T-helper 17 cell (primary cell): ENCODE data around the gene PI4K2B. TPM values are rescaled to one million over a fixed set of nuclear protein-coding genes. Genes with fewer than 3 reads are reported as not detected.
"Not testable (repeated sequence)": the region's sequence is repeated elsewhere in the genome, so short reads cannot be mapped to it uniquely, and the experiment has no call there.

Source experiments
- ATAC-seq: fragments of 150-1000 bp; cut with Tn5 transposase; 2 replicates; pipeline ENCODE4 v1.10.0; 2021; ENCODE audit warnings: mild to moderate bottlenecking, moderate library complexity
- DNase-seq, 3 donors: peaks; one replicate each; pipeline versions ENCODE4 v3.0.0 to v3.0.0-alpha.2; 2020 to 2021
- H3K9me3 ChIP-seq: one replicate; pipeline ENCODE4 v1.7.0; 2013; ENCODE audit warnings: low read length, mild to moderate bottlenecking; ENCODE audit not compliant: control insufficient read depth, poor library complexity, severe bottlenecking
- H3K27ac Mint-ChIP-seq: one replicate; pipeline ENCODE4 v1.8.0; 2022; ENCODE audit warnings: mild to moderate bottlenecking, moderate library complexity, mixed read lengths
- H3K27me3 Mint-ChIP-seq: one replicate; pipeline ENCODE4 v1.8.0; 2022; ENCODE audit warnings: mixed read lengths
- H3K36me3 Mint-ChIP-seq: one replicate; pipeline ENCODE4 v1.8.0; 2022; ENCODE audit warnings: low read depth, mixed read lengths
- H3K4me1 Mint-ChIP-seq: one replicate; pipeline ENCODE4 v1.8.0; 2022; ENCODE audit warnings: mild to moderate bottlenecking, mixed read lengths
- H3K4me3 Mint-ChIP-seq: one replicate; pipeline ENCODE4 v1.8.0; 2022; ENCODE audit warnings: mild to moderate bottlenecking, moderate library complexity, mixed read lengths
- total RNA-seq, 4 donors: library from RNA in 2 of 4; stranded (reverse) in 2 of 4; gene quantifications; one replicate each; pipeline ENCODE4 v1.2.3 and lab custom pipeline; 2022 to 2026

Gene PI4K2B
- 10 to 100 TPM; 12.6 to 12.8 TPM for total RNA-seq
- 42.3 to 54.8 reads per million in 2 donors for total RNA-seq (lab: John Stamatoyannopoulos, UW)

DNA sequence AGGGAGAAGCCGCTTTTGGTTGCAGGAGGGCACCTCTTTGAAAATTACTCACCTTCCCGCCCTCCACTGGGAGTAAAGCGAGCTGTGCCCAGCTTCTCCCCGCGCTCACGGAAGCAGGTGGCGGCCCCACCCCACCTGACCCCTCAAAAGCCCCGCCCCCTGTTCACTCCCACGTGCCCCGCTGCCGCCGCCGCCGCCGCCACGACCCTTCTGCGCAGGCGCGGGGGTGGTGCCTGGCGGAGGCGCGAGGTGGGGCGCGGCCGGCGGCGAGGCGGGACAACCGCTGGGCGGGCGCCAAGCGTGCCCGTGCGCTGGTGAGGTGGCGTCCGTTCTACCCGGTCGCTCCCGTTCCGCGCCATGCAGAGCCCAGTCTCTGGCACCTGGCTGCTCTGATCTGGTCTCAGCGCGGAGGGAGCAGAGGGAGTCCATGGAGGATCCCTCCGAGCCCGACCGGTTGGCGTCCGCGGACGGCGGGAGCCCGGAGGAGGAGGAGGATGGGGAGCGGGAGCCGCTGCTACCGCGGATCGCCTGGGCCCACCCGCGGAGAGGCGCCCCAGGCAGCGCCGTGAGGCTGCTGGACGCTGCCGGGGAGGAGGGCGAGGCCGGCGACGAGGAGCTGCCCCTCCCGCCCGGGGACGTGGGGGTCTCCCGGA is at the start of gene PI4K2B:
Gene PI4K2B (plus strand): TSS at position 297 of the 653 bp plus-strand sequence. CDS start 131 bp downstream, at position 428.
- Mint-ChIP-seq H3K27me3 (no peaks in the 10 kb centered on the region), H3K4me3 (peak within 1 kb of the TSS; percentile 96), H3K4me1 (peaks cover 23% of the 10 kb centered on the region), H3K27ac (peak within 1 kb of the TSS; percentile 98), H3K36me3 (no peaks in the 10 kb centered on the region)
- no peaks in the 10 kb centered on the region for H3K9me3 ChIP-seq
- ATAC-seq: peak; percentile 82
- DNase-seq: peak; percentile 95 to 97 (median 96)

DNA sequence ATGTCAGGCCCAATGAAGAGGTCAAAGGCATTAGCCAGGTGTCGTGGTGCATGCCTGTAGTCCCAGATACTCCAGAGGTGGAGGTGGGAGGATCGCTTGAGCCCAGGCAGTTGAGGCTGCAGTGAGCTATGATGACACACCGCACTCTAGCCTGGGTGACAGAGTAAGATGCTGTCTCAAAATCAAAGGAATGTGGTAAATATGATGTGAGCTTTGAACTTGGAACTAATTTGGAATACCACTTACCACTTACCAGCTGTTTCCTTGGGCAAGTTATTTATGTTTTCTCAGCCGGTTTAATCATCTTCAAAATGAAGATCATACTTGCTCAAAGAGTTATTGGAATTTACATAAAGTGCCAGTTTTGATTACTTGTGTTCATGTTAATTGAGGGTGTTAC is 49.8 kb upstream of the PI4K2B start:
- peaks cover 22% of the 10 kb centered on the region for H3K4me1 Mint-ChIP-seq
- H3K36me3 Mint-ChIP-seq: peaks cover 3% of the 10 kb centered on the region
- no peaks in the 10 kb centered on the region for H3K27me3 Mint-ChIP-seq
- DNase-seq (no peak), ATAC-seq (no peak)
- no peaks in the 10 kb centered on the region for H3K9me3 ChIP-seq
- no peak overlapping the region for H3K4me3 Mint-ChIP-seq
- peak overlapping the region; percentile 14 for H3K27ac Mint-ChIP-seq

DNA sequence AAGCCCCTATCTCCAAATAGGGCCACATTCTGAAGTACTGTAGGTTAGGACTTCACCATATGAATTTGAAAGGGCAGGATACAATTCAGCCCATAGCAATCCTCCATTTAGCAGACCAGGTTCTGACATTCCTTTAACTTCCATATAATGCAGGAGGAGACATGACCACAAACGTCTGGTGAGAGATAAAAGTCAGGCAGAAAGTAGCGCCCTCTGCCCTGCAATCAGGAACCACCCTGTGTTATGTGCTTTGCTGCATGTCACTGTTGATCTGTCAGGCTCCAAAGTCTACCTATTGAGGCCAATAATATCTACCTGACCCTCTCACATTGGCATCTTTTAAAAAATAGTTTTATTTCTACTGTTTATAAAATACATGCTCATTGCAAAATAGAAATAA is 43.4 kb upstream of the PI4K2B start:
- H3K4me1 Mint-ChIP-seq: peaks cover 10% of the 10 kb centered on the region
- no peak overlapping the region for H3K27ac Mint-ChIP-seq
- H3K9me3 ChIP-seq: no peaks in the 10 kb centered on the region
- H3K36me3 Mint-ChIP-seq: peaks cover 4% of the 10 kb centered on the region
- H3K4me3 Mint-ChIP-seq: no peak overlapping the region
- H3K27me3 Mint-ChIP-seq: no peaks in the 10 kb centered on the region
- no peak for DNase-seq
- ATAC-seq: no peak

DNA sequence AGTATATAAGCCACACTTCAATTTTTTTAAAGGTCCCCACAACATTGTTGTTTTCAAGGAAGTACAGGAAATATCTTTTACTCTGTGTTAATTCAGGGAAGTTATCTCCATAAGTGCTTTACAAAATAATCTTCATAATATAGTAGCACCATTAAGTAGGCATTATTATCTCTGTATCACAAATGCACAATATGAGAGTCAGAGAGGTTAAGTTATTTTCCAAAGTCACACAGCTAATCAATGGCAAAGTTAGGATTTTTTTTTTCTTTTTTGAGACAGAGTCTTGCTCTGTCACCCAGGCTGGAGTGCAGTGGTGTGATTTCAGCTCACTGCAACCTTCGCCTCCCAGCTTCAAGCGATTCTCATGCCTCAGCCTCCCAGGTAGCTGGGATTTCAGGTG is 35.1 kb upstream of the PI4K2B start:
- Mint-ChIP-seq H3K27me3 (no peaks in the 10 kb centered on the region), H3K36me3 (peaks cover 11% of the 10 kb centered on the region), H3K4me3 (no peak overlapping the region), H3K27ac (no peak overlapping the region), H3K4me1 (peaks cover 6% of the 10 kb centered on the region)
- DNase-seq: no peak
- H3K9me3 ChIP-seq: no peaks in the 10 kb centered on the region
- ATAC-seq: no peak

DNA sequence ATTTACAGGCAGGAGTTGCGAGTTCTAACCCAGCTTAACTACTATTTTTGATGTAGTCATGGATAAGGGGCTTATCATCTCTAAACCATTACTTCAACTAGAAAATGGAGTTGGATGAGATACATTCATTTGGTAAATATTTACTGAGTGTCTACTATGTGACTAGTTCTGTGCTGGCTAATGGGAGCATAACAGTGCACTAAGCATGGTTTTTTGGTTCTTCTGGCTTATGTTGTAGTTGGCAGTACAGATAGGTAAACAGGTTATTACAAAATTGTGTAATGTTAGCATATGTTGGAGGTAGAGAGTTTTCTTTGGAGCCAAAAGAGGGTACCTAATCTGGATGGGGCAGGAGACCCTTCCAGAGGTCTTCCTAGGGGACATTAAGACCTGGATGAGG is 25.8 kb upstream of the PI4K2B start:
- no peaks in the 10 kb centered on the region for H3K27me3 Mint-ChIP-seq
- no peaks in the 10 kb centered on the region for H3K36me3 Mint-ChIP-seq
- H3K27ac Mint-ChIP-seq: no peak overlapping the region
- no peak overlapping the region for H3K4me3 Mint-ChIP-seq
- no peaks in the 10 kb centered on the region for H3K9me3 ChIP-seq
- DNase-seq (no peak), ATAC-seq (no peak)
- H3K4me1 Mint-ChIP-seq: no peaks in the 10 kb centered on the region

DNA sequence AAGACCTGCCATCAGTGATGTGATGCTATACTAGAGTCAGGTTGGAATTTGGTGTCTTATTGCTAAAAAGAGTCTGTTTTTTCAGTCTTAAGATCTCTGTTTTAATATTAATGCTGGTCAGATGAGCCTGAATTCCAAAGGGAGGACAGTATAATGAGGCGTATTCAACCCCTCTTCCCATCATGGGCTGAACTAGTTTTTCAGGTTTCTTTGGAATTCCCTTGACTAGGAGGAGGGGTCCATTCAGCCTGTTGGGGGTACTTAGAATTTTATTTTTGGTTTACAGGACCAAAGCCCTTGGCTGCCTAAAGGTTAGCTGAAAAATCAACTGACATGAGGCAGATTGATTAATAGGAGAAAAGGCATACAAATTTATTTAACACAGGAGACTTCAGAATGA is 24.1 kb upstream of the PI4K2B start:
- no peaks in the 10 kb centered on the region for H3K9me3 ChIP-seq
- DNase-seq (no peak), ATAC-seq (no peak)
- no peaks in the 10 kb centered on the region for H3K4me1 Mint-ChIP-seq
- no peaks in the 10 kb centered on the region for H3K36me3 Mint-ChIP-seq
- H3K4me3 Mint-ChIP-seq: no peak overlapping the region
- no peaks in the 10 kb centered on the region for H3K27me3 Mint-ChIP-seq
- H3K27ac Mint-ChIP-seq: no peak overlapping the region

DNA sequence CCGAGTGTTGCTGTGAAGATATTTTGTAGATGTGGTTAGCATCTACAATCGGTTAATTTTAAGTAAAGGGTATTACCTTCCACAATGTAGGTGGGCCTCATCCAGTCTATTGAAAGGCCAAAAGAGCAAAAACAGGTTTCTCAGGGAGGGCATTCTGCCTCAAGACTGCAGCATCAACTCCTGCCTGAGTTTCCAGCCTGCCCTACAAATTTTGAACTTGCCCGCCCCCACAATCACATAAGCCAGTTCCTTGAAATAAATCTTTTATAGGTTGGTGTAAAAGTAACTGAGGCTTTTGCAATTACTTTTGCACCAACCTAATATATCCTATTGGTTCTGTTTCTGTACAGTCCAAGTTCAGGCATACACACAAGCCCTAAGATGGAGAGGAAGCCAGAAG is 22.1 kb upstream of the PI4K2B start:
- no peaks in the 10 kb centered on the region for H3K4me1 Mint-ChIP-seq
- no peaks in the 10 kb centered on the region for H3K9me3 ChIP-seq
- H3K36me3 Mint-ChIP-seq: no peaks in the 10 kb centered on the region
- H3K27me3 Mint-ChIP-seq: no peaks in the 10 kb centered on the region
- ATAC-seq (no peak), DNase-seq (no peak)
- H3K4me3 Mint-ChIP-seq: no peak overlapping the region
- H3K27ac Mint-ChIP-seq: no peak overlapping the region

DNA sequence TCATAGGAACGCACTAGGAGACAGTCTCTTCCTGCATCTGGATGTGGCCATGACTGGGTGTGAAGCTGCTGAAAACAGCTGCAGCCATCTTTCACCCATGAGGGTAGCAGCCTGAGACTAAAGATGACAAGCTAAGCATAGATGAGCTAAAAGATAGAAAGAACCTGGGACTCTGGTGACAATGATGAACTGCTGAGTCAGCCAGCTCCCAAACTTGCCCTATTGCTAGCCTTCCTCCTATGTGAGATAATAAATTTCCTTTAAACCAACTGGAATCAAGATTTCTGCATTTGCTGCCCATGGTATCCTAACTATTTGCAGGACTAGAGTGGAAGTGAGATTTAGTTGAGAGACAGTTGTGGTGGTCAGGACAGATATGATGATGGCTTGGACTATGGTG is 21.0 kb upstream of the PI4K2B start:
- no peak overlapping the region for H3K27ac Mint-ChIP-seq
- H3K4me3 Mint-ChIP-seq: no peak overlapping the region
- no peaks in the 10 kb centered on the region for H3K27me3 Mint-ChIP-seq

DNA sequence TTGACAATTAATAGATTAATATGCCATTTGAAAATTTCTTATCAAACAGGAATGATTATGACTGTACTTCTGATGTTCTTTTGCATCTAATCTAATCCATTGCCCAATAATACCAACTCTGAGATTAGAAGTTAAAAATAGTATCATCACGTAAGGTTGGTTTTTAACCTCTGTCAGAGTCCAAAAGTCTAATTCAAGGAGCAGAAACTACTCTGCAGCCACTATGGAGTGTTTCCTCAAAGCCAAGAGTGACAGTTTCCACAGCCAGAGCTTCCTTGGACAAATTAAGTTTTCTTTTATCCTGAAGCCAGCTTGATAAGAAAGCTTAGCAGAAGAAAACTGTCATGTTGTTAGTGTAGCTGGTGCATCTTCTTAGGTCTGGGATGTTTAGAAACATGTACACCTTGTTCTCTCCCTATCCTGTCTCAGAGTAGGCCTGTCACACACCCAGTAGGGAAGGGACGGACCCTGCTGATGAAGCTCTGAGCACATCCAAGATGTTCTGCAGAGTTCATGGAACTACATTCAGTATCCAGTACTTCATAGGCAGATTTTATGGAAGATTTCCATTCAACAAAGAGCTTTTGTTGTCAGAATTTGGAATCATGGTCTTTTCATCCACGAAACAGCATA is 20.4 kb upstream of the PI4K2B start:
- DNase-seq: no peak

More for the DNA sequence above, 21.0 kb upstream of the PI4K2B start:
- H3K9me3 ChIP-seq: no peaks in the 10 kb centered on the region
- no peak for ATAC-seq
- Mint-ChIP-seq H3K4me1 (no peaks in the 10 kb centered on the region), H3K36me3 (no peaks in the 10 kb centered on the region)
- DNase-seq: no peak

DNA sequence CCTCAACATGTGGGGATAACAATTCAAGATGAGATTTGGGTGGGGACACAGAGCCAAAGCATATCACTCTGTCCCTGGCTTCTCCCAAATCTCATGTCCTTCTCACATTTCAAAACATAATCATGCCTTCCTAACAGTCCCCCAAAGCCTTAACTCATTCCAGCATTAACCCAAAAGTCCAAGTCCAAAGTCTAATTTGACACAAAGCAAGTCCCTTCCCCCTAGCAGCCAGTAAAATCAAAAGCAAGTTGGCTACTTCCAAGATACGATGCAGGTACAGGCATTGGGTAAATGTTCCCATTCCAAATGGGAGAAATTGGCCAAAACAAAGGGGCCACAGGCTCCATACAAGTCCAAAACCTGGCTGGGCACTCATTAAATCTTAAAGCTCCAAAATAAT is 19.1 kb upstream of the PI4K2B start:
- H3K4me3 Mint-ChIP-seq, ATAC-seq, DNase-seq, H3K4me1 Mint-ChIP-seq, H3K27me3 Mint-ChIP-seq, H3K36me3 Mint-ChIP-seq, H3K9me3 ChIP-seq, H3K27ac Mint-ChIP-seq: not testable (repeated sequence)

More for the DNA sequence above, 20.4 kb upstream of the PI4K2B start:
- no peaks in the 10 kb centered on the region for H3K36me3 Mint-ChIP-seq
- H3K27ac Mint-ChIP-seq: no peak overlapping the region
- no peaks in the 10 kb centered on the region for H3K27me3 Mint-ChIP-seq
- no peaks in the 10 kb centered on the region for H3K4me1 Mint-ChIP-seq
- no peak overlapping the region for H3K4me3 Mint-ChIP-seq
- H3K9me3 ChIP-seq: no peaks in the 10 kb centered on the region
- no peak for ATAC-seq

DNA sequence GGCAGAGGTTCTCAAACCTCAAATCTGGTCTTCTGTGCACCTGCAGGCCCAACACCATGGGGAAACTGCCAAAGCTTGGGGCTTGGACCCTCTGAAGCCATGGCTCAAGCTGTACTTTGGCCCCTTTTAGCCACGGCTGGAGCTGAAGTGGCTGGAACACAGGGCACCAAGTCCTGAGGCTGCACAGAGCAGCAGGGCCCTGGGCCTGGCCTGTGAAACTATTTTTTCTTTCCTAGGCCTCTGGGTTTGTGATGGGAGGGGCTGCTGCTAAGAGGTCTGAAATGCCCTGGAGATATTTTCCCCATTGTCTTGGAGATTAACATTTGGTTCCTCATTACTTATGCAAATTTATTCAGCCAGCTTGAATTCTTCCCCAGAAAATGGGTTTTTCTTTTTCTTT is 18.3 kb upstream of the PI4K2B start:
- Mint-ChIP-seq H3K4me3 (no peak overlapping the region), H3K36me3 (peaks cover 4% of the 10 kb centered on the region), H3K4me1 (no peaks in the 10 kb centered on the region), H3K27ac (no peak overlapping the region), H3K27me3 (no peaks in the 10 kb centered on the region)
- H3K9me3 ChIP-seq: no peaks in the 10 kb centered on the region
- no peak for ATAC-seq
- DNase-seq: no peak

DNA sequence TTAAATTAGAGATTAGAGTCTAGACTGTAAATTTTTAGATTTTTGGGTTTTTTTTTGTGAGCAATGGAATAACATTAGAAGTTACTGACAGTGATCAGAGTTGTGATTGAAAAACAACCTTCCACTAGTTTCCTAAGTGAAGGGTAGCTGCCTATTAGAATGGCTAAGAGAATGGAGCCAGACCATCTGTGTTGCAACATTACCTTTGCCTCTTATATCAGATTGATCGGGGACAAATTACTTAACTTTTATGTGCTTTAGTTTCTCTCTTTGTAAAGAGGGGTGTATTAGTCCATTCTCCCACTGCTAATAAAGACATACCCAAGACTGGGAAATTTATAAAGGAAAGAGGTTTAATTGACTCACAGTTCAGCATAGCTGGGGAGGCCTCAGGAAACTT is 12.5 kb upstream of the PI4K2B start:
- peaks cover 7% of the 10 kb centered on the region for H3K36me3 Mint-ChIP-seq

DNA sequence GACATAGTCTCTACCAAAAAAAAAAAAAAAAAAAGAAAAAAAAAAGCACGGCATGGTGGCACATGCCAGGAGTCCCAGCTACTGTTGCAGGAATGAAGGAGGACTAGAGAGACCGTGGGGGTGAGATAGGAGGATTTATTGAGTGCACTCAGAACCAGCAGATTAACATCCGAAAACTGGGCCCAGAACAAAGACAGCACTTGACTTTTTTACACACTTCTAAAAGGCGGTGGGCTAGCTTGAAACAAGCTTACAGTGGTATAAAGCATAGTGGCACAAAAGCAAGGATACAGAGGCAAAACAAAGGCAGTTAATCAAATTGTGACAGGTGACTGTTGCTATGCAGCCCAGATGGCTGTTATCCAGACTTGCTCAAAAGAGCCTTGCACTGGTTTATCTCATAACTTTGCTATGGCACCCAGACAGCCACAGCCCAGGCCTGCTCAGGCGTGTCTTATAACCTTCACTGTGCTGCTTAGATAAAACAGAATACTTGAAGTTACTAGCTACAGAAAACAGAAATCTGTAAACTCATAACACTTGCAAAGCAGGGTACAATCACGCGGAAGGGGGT is 9.9 kb upstream of the PI4K2B start:
- peaks cover 9% of the 10 kb centered on the region for H3K9me3 ChIP-seq
- Mint-ChIP-seq H3K4me1 (no peaks in the 10 kb centered on the region), H3K4me3 (no peak overlapping the region), H3K27ac (no peak overlapping the region), H3K27me3 (no peaks in the 10 kb centered on the region), H3K36me3 (peaks cover 7% of the 10 kb centered on the region)
- ATAC-seq (no peak), DNase-seq (no peak)

More for the DNA sequence above, 12.5 kb upstream of the PI4K2B start:
- ATAC-seq (no peak), DNase-seq (no peak)
- peaks cover 9% of the 10 kb centered on the region for H3K9me3 ChIP-seq
- Mint-ChIP-seq H3K27me3 (no peaks in the 10 kb centered on the region), H3K4me1 (no peaks in the 10 kb centered on the region), H3K4me3 (no peak overlapping the region), H3K27ac (no peak overlapping the region)

DNA sequence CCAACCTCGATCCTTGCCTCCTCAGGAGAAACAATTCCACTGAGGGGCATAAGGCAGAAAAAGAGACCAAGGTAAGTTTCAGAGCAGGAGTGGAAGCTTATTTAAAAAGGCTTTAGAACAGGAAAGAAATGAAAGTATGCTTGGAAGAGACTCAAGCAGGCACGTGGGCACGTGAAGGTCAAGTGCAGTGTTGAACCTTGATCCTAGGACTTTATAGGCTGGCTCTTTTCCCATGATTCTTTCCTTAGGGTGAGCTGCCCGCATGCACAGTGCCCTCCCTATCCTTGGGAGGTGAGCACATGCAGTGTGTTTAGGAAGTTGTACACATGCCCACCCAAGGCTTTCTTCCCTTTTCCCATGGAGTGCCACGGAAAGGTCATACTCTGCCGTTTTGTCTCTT is 4.0 kb upstream of the PI4K2B start:
- peaks cover 4% of the 10 kb centered on the region for H3K36me3 Mint-ChIP-seq
- ATAC-seq: no peak
- no peak for DNase-seq
- no peaks in the 10 kb centered on the region for H3K27me3 Mint-ChIP-seq
- peaks cover under 1% of the 10 kb centered on the region for H3K9me3 ChIP-seq
- H3K27ac Mint-ChIP-seq: no peak overlapping the region
- no peak overlapping the region for H3K4me3 Mint-ChIP-seq
- H3K4me1 Mint-ChIP-seq: peaks cover 6% of the 10 kb centered on the region
